Measurements from ENCODE around the gene STPG1.
A peak's percentile ranks its signal among the peaks of the same experiment; 100 is the strongest.

The STPG1 gene

DNA sequence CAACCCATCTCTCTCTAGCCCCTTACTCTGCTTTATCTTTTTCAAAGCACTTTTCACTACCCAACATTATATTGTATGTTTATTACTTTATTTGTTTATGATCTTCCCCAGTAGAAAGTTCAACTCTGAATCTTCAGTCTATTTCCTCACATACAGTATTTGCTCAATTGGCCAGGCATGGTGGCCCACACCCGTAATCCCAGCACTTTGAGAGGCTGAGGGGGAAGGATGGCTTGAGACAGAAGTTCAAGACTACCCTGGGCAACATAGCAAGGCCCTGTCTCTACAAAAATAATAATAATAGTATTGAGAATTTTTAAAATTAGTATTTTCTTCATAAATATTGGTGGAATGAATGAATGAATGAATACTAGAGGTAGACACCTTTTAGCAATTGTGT is 1.2 kb downstream of the STPG1 start:
- TF ChIP-seq, protein P1, sequence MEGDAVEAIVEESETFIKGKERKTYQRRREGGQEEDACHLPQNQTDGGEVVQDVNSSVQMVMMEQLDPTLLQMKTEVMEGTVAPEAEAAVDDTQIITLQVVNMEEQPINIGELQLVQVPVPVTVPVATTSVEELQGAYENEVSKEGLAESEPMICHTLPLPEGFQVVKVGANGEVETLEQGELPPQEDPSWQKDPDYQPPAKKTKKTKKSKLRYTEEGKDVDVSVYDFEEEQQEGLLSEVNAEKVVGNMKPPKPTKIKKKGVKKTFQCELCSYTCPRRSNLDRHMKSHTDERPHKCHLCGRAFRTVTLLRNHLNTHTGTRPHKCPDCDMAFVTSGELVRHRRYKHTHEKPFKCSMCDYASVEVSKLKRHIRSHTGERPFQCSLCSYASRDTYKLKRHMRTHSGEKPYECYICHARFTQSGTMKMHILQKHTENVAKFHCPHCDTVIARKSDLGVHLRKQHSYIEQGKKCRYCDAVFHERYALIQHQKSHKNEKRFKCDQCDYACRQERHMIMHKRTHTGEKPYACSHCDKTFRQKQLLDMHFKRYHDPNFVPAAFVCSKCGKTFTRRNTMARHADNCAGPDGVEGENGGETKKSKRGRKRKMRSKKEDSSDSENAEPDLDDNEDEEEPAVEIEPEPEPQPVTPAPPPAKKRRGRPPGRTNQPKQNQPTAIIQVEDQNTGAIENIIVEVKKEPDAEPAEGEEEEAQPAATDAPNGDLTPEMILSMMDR (IDR thresholded peaks at IDR 0.05; ENCODE audit: low read depth, low read length) = no peak
- no peak for DNase-seq (ENCODE audit: low read depth in 2 of 2)
- no peak overlapping the region for H3K4me3 ChIP-seq (replicated peaks in 1 of 2; ENCODE audit: low read depth in 2 of 2, low read length in 2 of 2)

DNA sequence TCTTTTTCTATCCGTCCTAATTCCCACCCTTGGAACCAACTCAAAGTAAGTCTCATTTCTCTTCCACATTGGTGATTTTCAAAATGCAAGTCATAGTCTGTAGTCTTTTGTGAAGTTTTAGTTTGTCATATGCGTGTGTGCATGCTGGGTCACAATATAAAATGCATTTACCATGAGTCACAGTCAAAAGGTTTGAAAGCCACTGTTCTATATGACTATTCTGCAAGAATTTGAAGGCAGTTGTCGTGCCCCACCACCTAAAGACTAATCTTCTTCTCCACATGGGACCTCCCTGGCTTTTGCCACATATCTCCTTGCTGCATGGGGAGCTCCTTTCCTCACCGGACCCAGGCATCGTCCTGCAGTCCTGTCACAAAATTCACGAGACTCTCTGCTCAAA is 1.6 kb downstream of the STPG1 start:
- peak in 1 of 2 donors; percentile 57 for DNase-seq (ENCODE audit: low read depth in 2 of 2)
- no peak overlapping the region for H3K4me3 ChIP-seq (replicated peaks in 1 of 2; ENCODE audit: low read depth in 2 of 2, low read length in 2 of 2)
- TF ChIP-seq, protein P1 (IDR thresholded peaks at IDR 0.05; ENCODE audit: low read depth, low read length) = no peak

DNA sequence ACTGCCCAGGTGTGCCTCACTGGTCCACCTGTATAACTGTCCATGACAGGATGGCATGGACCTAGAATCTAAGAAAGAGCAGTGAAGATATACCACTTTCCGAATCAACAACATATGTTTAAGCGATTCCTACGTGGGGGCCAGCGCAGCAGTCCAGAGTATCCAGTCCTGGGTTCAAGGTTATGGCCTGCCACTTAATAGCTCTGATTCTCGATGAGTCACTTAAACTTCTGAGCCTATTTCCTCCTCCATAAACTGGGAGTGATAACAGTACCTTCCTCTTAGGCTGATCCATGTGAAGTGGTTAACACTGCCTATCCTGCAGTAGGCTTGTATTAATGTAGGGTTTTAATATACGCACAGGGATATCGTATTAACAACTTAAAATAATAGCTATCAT is 2.8 kb downstream of the STPG1 start:
- no peak for DNase-seq (ENCODE audit: low read depth in 2 of 2)
- TF ChIP-seq, protein P1 (IDR thresholded peaks at IDR 0.05; ENCODE audit: low read depth, low read length) = no peak
- H3K4me3 ChIP-seq (replicated peaks in 1 of 2; ENCODE audit: low read depth in 2 of 2, low read length in 2 of 2) = no peak overlapping the region

- TF ChIP-seq, protein P1 (IDR thresholded peaks at IDR 0.05; ENCODE audit: low read depth, low read length) = no peak
- peak; percentile 26 to 94 for DNase-seq (ENCODE audit: low read depth in 2 of 2)
Measured at GRCh38 chr1:24409535-24409934, 4.0 kb downstream of the STPG1 start.

GRCh38 chr1:24406788-24407187 is 6.8 kb downstream of the STPG1 start:
- no peak for DNase-seq (ENCODE audit: low read depth in 2 of 2)
- H3K4me3 ChIP-seq (replicated peaks in 1 of 2; ENCODE audit: low read depth in 2 of 2, low read length in 2 of 2) = no peak overlapping the region
- TF ChIP-seq, protein P1 (IDR thresholded peaks at IDR 0.05; ENCODE audit: low read depth, low read length) = no peak

More at GRCh38 chr1:24409535-24409934, 4.0 kb downstream of the STPG1 start:
- H3K4me3 ChIP-seq (replicated peaks in 1 of 2; ENCODE audit: low read depth in 2 of 2, low read length in 2 of 2) = no peak overlapping the region

DNA sequence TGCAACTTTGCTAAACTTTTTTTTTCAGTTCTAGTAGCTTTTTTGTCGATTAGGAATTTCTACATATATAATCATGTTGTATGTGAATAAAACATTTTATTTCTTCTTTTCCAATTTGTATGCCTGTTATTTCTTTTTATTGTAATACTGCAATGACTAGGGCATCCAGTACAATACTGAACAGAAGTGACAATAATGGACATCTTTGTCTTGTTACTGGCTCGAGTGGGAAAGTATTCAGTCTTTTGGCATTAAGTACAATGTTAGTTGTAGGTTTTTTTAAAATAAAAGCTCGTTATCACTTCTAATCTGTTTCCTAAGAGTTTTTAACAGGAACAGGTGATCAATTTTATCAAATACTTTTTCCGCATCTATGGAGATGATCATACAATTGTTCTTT is 9.8 kb downstream of the STPG1 start:
- H3K4me3 ChIP-seq (replicated peaks in 1 of 2; ENCODE audit: low read depth in 2 of 2, low read length in 2 of 2) = no peak overlapping the region
- DNase-seq (ENCODE audit: low read depth in 2 of 2) = no peak
- TF ChIP-seq, protein P1 (IDR thresholded peaks at IDR 0.05; ENCODE audit: low read depth, low read length) = no peak

- H3K4me3 ChIP-seq (replicated peaks in 1 of 2; ENCODE audit: low read depth in 2 of 2, low read length in 2 of 2) = no peak overlapping the region
- DNase-seq (ENCODE audit: low read depth in 2 of 2) = peak in 1 of 2 donors; percentile 29
- TF ChIP-seq, protein P1 (IDR thresholded peaks at IDR 0.05; ENCODE audit: low read depth, low read length) = no peak
Measured at GRCh38 chr1:24400065-24400464, 13.5 kb downstream of the STPG1 start.

Data from cardiac fibroblast (primary cell).